ENCODE results near the gene SOX6. TPM values are rescaled to one million over a fixed set of nuclear protein-coding genes. Genes with fewer than 3 reads are reported as not detected.

Gene SOX6
- total and polyA plus RNA-seq, 2 experiments from 2014 or later = 0.03 to 0.66 TPM

DNA sequence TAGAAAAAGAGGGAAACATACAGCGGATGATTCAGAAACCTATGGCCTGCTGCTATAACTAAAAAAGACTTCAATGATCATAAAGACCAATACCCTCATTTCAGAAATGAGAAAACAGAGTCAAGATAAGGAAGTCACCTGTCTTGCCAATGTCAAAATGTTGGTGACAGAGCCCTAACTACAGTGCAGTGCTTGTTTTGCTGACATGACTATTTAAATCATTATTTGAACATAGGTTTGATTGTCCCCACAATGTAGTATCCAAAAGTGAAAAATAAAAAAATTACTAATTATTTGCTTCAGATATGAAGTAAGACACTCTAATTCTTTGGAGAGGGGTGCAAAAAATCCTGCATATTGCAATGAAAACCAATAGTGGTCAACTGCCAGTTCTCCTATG lies 115.7 kb downstream of the SOX6 start:
- H3K79me2 ChIP-seq (replicated peaks; ENCODE audit: insufficient read depth) = no peaks in the 10 kb centered on the region
- H4K20me1 ChIP-seq (replicated peaks; ENCODE audit: insufficient read depth) = no peaks in the 10 kb centered on the region

More for the DNA sequence above, 115.7 kb downstream of the SOX6 start:
- Histone ChIP-seq H2AFZ (no peak overlapping the region), H3K9me2 (ENCODE audit: insufficient read depth) (no peaks in the 10 kb centered on the region), H3K4me1 (ENCODE audit: insufficient read depth) (no peaks in the 10 kb centered on the region), H3K27me3 (ENCODE audit: insufficient read depth) (no peaks in the 10 kb centered on the region), H3K4me2 (no peak overlapping the region), H3K27ac (ENCODE audit: low read depth) (no peak overlapping the region), H3K4me3 (no peak overlapping the region), H3F3A (replicated peaks; ENCODE audit: low read depth) (no peaks in the 10 kb centered on the region), H3K36me3 (ENCODE audit: insufficient read depth) (no peaks in the 10 kb centered on the region)
- DNase-seq (ENCODE audit: low spot score) (no peak), ATAC-seq (no peak)
- H3K4me1 Mint-ChIP-seq = peaks cover 6% of the 10 kb centered on the region
- no peaks in the 10 kb centered on the region for H3K27me3 Mint-ChIP-seq (ENCODE audit: insufficient read depth, low read depth, poor library complexity)
- no peaks in the 10 kb centered on the region for H3K9me3 Mint-ChIP-seq
- H3K4me3 Mint-ChIP-seq = no peak overlapping the region
- TF ChIP-seq CREB1 (CRISPR knock-in tag; IDR thresholded peaks at IDR 0.05; ENCODE audit: low read depth) = no peak
- TF ChIP-seq STAT1 (IDR thresholded peaks at IDR 0.05; ENCODE audit: unreplicated experiment) = no peak
- no peak for TF ChIP-seq REST (IDR thresholded peaks at IDR 0.05; ENCODE audit: unreplicated experiment)
- TF ChIP-seq, protein P1, sequence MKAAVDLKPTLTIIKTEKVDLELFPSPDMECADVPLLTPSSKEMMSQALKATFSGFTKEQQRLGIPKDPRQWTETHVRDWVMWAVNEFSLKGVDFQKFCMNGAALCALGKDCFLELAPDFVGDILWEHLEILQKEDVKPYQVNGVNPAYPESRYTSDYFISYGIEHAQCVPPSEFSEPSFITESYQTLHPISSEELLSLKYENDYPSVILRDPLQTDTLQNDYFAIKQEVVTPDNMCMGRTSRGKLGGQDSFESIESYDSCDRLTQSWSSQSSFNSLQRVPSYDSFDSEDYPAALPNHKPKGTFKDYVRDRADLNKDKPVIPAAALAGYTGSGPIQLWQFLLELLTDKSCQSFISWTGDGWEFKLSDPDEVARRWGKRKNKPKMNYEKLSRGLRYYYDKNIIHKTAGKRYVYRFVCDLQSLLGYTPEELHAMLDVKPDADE (IDR thresholded peaks at IDR 0.05) = no peak
- TF ChIP-seq, protein P2, sequence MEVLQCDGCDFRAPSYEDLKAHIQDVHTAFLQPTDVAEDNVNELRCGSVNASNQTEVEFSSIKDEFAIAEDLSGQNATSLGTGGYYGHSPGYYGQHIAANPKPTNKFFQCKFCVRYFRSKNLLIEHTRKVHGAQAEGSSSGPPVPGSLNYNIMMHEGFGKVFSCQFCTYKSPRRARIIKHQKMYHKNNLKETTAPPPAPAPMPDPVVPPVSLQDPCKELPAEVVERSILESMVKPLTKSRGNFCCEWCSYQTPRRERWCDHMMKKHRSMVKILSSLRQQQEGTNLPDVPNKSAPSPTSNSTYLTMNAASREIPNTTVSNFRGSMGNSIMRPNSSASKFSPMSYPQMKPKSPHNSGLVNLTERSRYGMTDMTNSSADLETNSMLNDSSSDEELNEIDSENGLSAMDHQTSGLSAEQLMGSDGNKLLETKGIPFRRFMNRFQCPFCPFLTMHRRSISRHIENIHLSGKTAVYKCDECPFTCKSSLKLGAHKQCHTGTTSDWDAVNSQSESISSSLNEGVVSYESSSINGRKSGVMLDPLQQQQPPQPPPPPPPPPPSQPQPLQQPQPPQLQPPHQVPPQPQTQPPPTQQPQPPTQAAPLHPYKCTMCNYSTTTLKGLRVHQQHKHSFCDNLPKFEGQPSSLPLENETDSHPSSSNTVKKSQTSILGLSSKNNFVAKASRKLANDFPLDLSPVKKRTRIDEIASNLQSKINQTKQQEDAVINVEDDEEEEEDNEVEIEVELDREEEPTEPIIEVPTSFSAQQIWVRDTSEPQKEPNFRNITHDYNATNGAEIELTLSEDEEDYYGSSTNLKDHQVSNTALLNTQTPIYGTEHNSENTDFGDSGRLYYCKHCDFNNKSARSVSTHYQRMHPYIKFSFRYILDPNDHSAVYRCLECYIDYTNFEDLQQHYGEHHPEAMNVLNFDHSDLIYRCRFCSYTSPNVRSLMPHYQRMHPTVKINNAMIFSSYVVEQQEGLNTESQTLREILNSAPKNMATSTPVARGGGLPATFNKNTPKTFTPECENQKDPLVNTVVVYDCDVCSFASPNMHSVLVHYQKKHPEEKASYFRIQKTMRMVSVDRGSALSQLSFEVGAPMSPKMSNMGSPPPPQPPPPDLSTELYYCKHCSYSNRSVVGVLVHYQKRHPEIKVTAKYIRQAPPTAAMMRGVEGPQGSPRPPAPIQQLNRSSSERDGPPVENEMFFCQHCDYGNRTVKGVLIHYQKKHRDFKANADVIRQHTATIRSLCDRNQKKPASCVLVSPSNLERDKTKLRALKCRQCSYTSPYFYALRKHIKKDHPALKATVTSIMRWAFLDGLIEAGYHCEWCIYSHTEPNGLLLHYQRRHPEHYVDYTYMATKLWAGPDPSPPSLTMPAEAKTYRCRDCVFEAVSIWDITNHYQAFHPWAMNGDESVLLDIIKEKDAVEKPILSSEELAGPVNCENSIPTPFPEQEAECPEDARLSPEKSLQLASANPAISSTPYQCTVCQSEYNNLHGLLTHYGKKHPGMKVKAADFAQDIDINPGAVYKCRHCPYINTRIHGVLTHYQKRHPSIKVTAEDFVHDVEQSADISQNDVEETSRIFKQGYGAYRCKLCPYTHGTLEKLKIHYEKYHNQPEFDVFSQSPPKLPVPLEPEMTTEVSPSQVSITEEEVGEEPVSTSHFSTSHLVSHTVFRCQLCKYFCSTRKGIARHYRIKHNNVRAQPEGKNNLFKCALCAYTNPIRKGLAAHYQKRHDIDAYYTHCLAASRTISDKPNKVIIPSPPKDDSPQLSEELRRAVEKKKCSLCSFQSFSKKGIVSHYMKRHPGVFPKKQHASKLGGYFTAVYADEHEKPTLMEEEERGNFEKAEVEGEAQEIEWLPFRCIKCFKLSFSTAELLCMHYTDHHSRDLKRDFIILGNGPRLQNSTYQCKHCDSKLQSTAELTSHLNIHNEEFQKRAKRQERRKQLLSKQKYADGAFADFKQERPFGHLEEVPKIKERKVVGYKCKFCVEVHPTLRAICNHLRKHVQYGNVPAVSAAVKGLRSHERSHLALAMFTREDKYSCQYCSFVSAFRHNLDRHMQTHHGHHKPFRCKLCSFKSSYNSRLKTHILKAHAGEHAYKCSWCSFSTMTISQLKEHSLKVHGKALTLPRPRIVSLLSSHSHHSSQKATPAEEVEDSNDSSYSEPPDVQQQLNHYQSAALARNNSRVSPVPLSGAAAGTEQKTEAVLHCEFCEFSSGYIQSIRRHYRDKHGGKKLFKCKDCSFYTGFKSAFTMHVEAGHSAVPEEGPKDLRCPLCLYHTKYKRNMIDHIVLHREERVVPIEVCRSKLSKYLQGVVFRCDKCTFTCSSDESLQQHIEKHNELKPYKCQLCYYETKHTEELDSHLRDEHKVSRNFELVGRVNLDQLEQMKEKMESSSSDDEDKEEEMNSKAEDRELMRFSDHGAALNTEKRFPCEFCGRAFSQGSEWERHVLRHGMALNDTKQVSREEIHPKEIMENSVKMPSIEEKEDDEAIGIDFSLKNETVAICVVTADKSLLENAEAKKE (CRISPR knock-in tag; IDR thresholded peaks at IDR 0.05) = no peak
- TF ChIP-seq NANOG (IDR thresholded peaks at IDR 0.05; ENCODE audit: borderline replicate concordance) = no peak
- TF ChIP-seq ZNF331 (CRISPR knock-in tag; IDR thresholded peaks at IDR 0.05; ENCODE audit: low read depth) = no peak
- TF ChIP-seq, protein P3, sequence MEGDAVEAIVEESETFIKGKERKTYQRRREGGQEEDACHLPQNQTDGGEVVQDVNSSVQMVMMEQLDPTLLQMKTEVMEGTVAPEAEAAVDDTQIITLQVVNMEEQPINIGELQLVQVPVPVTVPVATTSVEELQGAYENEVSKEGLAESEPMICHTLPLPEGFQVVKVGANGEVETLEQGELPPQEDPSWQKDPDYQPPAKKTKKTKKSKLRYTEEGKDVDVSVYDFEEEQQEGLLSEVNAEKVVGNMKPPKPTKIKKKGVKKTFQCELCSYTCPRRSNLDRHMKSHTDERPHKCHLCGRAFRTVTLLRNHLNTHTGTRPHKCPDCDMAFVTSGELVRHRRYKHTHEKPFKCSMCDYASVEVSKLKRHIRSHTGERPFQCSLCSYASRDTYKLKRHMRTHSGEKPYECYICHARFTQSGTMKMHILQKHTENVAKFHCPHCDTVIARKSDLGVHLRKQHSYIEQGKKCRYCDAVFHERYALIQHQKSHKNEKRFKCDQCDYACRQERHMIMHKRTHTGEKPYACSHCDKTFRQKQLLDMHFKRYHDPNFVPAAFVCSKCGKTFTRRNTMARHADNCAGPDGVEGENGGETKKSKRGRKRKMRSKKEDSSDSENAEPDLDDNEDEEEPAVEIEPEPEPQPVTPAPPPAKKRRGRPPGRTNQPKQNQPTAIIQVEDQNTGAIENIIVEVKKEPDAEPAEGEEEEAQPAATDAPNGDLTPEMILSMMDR (conservative IDR thresholded peaks at IDR 0.05; ENCODE audit: low read depth in 2 of 2) = no peak
- no peak for TF ChIP-seq JUNB (IDR thresholded peaks at IDR 0.05; ENCODE audit: unreplicated experiment)
- no peak for TF ChIP-seq EZH2 (IDR thresholded peaks at IDR 0.05; ENCODE audit: low read depth, unreplicated experiment)
- no peak for TF ChIP-seq ZNF114 (CRISPR knock-in tag; IDR thresholded peaks at IDR 0.05)
- no peak for TF ChIP-seq POLR2AphosphoS5 (IDR thresholded peaks at IDR 0.05; ENCODE audit: low read depth)
- no peak overlapping the region for H3K27ac Mint-ChIP-seq
- no peaks in the 10 kb centered on the region for H3K36me3 Mint-ChIP-seq (ENCODE audit: low read depth)

All from GM23338 (cell line).